ENCODE measurements around the gene RNF151. TPM values are rescaled to one million over a fixed set of nuclear protein-coding genes. Genes with fewer than 3 reads are reported as not detected.

Gene RNF151
- total and polyA plus RNA-seq, 2 of the 13 experiments (the other 11 are each of a cell fraction or from before 2014, with no cell fraction given), result not detected

DNA sequence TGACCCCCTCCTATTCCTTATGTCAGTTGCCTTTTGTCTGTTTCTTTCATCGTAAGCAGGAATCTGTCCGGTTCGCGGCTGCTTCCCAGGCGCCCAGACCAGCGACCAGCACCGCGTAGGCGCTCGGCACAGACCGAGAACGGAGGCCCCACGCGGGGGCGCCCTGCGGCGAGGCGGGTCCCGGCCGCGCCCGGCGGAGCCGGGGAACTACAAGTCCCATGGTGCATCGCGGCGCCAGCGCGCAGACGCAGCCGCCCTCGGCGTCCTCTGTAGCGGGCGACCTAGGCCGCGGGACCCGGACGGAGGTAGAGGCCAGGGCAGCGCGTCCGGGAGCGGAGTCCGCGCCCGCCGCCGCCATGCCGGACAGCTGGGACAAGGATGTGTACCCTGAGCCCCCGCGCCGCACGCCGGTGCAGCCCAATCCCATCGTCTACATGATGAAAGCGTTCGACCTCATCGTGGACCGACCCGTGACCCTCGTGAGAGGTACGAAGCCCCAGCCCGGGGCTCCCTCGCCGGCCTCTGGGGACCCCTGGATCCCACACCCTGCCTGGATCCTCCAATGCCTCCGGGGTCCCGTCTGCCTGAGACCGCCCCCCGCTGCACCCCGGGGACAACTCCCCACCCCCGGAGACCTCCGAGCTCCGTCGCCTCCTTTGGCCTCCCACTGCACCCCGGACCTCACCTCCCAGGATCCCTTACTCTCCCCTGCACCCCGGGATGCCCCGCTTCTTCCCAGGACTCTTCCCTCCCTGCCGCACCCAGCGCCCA lies 7.2 kb upstream of the RNF151 start, which contains the start of gene NDUFB10 (continued):
- TF ChIP-seq ATF7-NPFF (CRISPR knock-in tag; IDR thresholded peaks at IDR 0.05; ENCODE audit: low read depth), result peak; percentile 78
- peak; percentile 65; the same call in 1 of the 2 replicates for TF ChIP-seq KMT2A (CRISPR knock-in tag; IDR thresholded peaks at IDR 0.05)
- peak; percentile 81 for TF ChIP-seq HMGXB3 (CRISPR knock-in tag; IDR thresholded peaks at IDR 0.05; ENCODE audit: borderline replicate concordance)
- TF ChIP-seq PHF21A (CRISPR knock-in tag; IDR thresholded peaks at IDR 0.05), result peak; percentile 58
- peak; percentile 58; the same call in 1 of the 2 replicates for TF ChIP-seq DMAP1 (CRISPR knock-in tag; IDR thresholded peaks at IDR 0.05)
- TF ChIP-seq, protein P1, sequence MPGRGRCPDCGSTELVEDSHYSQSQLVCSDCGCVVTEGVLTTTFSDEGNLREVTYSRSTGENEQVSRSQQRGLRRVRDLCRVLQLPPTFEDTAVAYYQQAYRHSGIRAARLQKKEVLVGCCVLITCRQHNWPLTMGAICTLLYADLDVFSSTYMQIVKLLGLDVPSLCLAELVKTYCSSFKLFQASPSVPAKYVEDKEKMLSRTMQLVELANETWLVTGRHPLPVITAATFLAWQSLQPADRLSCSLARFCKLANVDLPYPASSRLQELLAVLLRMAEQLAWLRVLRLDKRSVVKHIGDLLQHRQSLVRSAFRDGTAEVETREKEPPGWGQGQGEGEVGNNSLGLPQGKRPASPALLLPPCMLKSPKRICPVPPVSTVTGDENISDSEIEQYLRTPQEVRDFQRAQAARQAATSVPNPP (CRISPR knock-in tag; IDR thresholded peaks at IDR 0.05), result no peak
- TF ChIP-seq ZNF460 (CRISPR knock-in tag; IDR thresholded peaks at IDR 0.05; ENCODE audit: borderline replicate concordance), result no peak
- TF ChIP-seq, protein P2, sequence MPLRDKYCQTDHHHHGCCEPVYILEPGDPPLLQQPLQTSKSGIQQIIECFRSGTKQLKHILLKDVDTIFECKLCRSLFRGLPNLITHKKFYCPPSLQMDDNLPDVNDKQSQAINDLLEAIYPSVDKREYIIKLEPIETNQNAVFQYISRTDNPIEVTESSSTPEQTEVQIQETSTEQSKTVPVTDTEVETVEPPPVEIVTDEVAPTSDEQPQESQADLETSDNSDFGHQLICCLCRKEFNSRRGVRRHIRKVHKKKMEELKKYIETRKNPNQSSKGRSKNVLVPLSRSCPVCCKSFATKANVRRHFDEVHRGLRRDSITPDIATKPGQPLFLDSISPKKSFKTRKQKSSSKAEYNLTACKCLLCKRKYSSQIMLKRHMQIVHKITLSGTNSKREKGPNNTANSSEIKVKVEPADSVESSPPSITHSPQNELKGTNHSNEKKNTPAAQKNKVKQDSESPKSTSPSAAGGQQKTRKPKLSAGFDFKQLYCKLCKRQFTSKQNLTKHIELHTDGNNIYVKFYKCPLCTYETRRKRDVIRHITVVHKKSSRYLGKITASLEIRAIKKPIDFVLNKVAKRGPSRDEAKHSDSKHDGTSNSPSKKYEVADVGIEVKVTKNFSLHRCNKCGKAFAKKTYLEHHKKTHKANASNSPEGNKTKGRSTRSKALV (CRISPR knock-in tag; IDR thresholded peaks at IDR 0.05), result peak; percentile 87
- TF ChIP-seq GATA4 (IDR thresholded peaks at IDR 0.05; ENCODE audit: borderline replicate concordance, low read depth), result peak; percentile 57; the same call in 1 of the 2 replicates
- TF ChIP-seq WIZ (CRISPR knock-in tag; IDR thresholded peaks at IDR 0.05), result no peak
- no peak for TF ChIP-seq ZNF326 (CRISPR knock-in tag; IDR thresholded peaks at IDR 0.05; ENCODE audit: borderline replicate concordance)
- peak; percentile 89; the same call in 1 of the 2 replicates for TF ChIP-seq KAT7 (CRISPR knock-in tag; IDR thresholded peaks at IDR 0.05; ENCODE audit: borderline replicate concordance)
- TF ChIP-seq FOXK1 (CRISPR knock-in tag; IDR thresholded peaks at IDR 0.05; ENCODE audit: borderline replicate concordance, low read depth), result peak; percentile 81; the same call in 1 of the 2 replicates
- 0 out of 2 replicates have a peak, but pooled peaks have one; percentile 15 for TF ChIP-seq TP53 (CRISPR knock-in tag; conservative IDR thresholded peaks at IDR 0.05)
- peak; percentile 22; the same call in 1 of the 2 replicates for TF ChIP-seq ZBTB7B (CRISPR knock-in tag; IDR thresholded peaks at IDR 0.05)
- TF ChIP-seq PHF8 (CRISPR knock-in tag; IDR thresholded peaks at IDR 0.05), result peak; percentile 92
- TF ChIP-seq HIVEP1 (CRISPR knock-in tag; IDR thresholded peaks at IDR 0.05), result no peak
- TF ChIP-seq KAT8 (CRISPR knock-in tag; IDR thresholded peaks at IDR 0.05), result peak; percentile 69
- TF ChIP-seq, protein P3, sequence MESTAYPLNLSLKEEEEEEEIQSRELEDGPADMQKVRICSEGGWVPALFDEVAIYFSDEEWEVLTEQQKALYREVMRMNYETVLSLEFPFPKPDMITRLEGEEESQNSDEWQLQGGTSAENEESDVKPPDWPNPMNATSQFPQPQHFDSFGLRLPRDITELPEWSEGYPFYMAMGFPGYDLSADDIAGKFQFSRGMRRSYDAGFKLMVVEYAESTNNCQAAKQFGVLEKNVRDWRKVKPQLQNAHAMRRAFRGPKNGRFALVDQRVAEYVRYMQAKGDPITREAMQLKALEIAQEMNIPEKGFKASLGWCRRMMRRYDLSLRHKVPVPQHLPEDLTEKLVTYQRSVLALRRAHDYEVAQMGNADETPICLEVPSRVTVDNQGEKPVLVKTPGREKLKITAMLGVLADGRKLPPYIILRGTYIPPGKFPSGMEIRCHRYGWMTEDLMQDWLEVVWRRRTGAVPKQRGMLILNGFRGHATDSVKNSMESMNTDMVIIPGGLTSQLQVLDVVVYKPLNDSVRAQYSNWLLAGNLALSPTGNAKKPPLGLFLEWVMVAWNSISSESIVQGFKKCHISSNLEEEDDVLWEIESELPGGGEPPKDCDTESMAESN (CRISPR knock-in tag; conservative IDR thresholded peaks at IDR 0.05), result peak; percentile 47; the same call in 1 of the 2 replicates
- TF ChIP-seq ZFP37 (CRISPR knock-in tag; IDR thresholded peaks at IDR 0.05; ENCODE audit: borderline replicate concordance), result 0 out of 2 replicates have a peak, but pooled peaks have one; percentile 43

Measured in HepG2 (cell line).